Activated CD4-positive, alpha-beta T cell treated with anti-CD3 and anti-CD28 coated beads for 4 hours (primary cell): ENCODE measurements around the gene CYBA.
"Not testable (repeated sequence)": the region's sequence is repeated elsewhere in the genome, so short reads cannot be mapped to it uniquely, and the experiment has no call there.

Experiments
- DNase-seq, 2 donors: peaks; one replicate each; pipeline ENCODE4 v3.0.0-alpha.2; 2020

CYBA gene

DNA sequence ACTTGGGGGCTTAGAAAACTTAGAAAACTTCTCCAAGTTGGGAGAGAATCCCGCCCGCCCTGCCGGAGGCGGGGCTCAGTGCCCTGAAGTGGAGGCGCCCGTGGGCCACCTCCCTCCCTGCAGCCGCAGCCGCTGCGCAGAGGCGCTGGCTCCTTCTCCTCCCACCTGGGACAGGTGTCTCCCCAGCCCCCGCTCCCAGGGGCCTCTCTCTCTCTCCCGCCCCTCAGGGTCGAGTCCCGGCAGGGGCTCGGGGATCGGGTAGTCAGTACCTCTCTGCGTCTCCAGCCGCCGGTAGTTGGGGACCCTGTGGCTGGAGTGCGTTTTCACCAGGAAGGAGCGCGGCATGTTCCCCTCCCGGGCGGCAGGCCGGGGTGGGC is 35.2 kb upstream of the CYBA start:
- no peak for DNase-seq

DNA sequence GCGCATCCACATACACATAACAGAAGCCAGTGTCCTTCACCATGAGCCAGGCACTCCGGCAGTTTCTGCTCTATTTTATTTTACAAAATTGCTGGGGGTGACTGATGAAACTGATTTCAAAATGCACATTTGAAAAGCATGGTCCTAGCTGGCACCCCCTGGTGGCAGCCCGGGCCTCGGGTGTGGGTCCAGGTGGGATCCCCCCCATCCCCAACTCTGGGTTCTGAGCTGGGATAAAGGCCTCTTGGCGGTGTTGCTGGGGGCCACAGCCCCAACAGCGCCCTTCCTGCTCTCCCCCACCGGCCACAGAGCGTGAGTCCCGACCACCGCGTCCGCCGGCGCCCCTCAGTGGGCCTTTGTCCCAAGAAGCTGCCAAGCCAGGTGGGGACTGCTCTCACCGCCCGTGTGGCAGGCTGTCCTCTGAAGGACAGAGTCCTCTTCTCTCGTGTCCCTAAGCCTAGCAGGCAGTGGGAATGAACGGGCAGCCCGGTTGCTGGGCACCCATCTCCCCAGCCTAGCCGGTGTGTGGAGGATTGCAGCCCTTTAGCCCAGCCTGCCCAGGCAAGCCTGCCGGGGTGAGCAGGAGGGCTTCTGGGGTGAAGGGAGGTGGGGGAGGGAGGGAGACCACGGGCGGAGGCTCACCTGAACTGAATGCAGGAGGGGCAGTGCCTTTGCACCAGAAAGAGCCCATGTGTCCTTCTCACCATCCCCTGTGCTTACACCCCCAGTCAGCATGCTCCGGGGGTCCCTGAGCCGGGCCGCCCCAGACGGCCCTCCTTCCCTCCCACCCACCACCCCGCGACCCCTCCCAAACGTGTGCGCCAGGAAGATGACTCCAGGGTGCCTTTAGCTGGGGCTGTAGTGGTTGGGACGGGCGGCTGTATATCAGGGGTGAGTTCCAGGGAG is 34.6 kb upstream of the CYBA start:
- peak; percentile 64 for DNase-seq

DNA sequence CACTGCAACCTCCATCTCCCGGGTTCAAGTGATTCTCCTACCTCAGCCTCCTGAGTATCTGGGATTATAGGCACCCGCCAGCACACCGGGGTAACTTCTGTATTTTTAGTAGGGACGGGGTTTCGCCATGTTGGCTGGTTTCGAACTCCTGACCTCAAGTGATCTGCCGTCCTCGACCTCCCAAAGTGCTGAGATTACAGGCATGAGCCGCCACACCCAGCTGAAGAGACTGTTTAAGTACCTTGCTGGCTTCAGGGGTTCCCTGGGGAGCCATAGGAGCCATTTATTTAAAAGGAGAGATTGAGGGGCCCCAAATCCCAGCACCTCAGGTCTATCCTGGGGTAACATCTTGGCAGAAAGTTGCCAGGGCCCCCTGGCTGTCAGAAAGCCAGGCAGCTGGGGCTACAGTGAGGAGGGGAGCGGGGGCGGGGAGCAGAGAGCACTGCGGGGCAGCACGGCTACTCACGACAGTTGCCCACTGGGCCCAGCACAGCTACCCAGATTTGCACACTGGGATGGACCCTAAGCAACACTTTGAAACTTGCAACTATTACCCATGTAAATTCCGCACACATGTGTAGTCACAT is 33.8 kb upstream of the CYBA start:
- DNase-seq, result no peak

DNA sequence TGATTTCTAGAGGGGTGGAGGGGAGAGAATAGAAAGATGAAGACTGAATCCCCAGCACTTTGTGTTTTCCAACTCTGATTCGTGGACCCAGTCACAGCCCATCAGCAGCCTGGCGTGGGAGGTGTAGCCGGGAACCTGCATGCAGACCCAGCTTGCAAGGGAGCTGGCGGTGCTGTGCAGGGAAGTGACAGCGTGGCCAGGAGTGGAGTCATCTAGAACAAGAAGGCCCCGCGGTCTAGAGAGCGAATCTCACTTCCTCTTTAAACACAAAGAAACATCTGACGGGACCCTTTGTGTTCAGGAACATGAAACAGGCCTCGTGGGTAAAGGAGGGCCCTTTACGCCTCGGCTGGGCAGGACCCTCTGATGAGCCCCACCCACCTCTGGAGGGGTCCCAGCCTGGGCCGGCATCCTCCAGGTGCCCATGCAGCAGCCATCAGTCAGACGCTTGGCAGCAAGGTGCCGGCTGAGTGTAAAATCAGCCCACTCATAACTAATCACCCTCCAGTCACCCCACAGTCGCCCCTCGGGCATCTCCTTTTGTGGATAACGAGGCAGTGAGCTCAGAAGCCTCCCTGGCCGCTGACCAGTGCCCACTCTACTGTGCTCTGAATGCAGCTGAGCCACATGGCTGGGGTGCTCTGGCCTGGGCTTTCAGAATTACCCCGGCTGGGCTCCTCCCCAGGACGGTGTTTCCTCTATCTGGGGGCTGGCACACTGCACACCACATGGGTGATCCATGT is 31.0 kb upstream of the CYBA start:
- DNase-seq, result peak in 1 of 2 donors; percentile 55

DNA sequence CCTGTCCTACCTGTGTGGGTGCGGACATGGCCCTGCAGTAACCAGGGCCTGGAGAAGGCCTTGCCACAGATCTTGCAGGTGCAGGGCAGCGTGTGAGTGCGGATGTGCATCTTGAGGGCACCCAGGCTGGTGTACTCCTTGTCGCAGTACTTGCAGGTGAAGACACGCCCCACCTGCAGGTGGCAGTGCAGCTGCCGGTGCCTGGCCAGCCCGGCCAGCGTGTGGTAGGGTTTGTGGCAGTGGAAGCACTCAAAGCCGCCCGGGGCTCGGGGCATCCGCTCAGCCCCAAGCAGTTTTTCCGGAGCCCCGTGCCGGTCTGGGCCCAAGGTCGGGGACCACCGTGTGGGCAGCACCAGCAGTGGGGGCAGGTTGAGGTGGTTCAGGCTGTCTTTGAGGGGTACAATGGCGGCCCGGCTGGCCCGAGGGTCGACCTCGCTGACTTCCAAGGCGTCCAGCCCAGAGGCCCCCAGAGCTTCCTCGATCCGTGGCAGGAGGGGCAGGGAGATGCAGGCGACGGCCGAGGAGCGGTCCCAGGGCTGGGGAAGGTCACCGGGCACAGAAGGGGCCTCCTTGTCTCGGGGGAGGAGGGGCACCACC is 30.3 kb upstream of the CYBA start:
- peak in 1 of 2 donors; percentile 40 for DNase-seq

DNA sequence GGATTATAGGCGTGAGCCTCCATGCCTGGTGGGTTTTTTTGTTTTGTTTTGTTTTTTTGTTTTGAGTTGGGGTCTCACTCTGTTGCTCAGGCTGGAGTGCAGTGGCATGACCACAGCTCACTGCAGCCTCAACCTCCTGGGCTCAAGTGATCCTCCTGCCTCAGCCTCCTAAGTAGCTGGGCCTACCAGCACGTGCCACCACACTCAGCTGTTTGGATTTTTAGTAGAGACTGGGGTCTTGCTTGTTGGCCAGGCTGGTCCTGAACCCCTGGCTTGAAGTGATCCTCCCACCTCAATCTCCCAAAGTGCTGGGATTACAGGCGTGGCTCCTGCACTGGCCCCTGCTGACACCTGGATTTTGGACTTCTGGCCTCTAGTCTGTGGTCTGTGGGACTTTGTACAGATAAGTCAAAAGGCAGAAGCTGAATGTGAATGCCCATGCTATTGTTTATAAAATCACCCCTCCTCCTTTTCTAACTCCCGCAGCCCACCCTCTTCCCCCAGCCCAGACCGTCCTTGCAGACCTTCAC is 29.8 kb upstream of the CYBA start:
- no peak for DNase-seq

DNA sequence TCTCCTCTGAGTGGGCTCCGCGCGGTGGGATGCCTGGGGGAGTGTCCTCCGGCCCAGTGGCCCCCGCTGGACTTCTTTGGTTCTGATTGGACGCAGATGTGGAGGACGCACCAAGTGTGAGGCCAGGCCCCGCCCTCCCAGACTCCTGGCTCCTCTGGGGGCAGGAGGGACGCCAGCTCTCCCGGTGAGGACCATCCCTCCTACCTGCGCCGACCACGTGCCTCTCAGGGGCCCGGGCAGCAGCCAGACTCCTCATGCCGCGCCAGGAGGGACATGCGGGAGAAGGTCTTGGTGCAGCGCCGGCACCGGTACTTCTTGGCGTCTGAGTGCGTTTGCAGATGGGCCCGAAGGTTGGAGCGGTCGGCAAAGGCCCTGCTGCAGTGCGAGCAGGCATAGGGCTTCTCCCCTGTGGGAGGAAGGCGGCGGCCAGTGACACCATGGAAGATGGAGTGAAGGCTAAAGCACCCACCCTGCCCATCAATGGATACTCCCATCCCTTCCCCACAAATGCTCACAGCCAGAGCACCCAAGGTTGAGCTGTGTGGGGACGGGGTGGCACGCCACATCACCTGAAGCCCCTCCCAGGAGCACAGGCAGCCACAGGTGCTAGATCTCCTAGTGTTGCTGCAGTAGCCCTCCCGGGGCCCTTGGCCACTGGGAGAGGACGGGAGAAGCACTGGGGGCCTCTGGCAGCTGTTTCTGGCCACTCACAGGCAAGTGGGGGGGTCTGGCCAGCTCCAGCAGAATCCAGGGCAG is 27.5 kb upstream of the CYBA start:
- DNase-seq, result no peak

DNA sequence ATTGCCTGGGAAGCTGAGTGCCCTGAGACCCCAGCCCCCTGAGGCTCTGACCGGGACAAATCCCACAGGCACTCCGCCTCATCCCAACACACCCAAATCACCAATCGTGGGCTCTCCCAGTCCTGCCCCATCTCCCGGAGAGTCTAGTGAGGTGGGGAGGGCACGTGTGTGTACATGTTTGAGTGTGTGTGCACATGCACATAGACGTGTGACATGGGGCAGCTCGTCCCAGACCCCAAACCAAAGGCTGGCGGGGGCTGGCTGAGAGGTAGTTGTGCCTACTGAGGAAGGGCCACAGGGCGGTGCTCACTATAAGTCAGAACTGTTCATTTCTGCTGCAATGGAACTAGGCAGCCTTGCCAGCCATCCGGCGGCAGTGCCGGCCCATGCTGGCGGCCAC is 26.9 kb upstream of the CYBA start:
- no peak for DNase-seq

DNA sequence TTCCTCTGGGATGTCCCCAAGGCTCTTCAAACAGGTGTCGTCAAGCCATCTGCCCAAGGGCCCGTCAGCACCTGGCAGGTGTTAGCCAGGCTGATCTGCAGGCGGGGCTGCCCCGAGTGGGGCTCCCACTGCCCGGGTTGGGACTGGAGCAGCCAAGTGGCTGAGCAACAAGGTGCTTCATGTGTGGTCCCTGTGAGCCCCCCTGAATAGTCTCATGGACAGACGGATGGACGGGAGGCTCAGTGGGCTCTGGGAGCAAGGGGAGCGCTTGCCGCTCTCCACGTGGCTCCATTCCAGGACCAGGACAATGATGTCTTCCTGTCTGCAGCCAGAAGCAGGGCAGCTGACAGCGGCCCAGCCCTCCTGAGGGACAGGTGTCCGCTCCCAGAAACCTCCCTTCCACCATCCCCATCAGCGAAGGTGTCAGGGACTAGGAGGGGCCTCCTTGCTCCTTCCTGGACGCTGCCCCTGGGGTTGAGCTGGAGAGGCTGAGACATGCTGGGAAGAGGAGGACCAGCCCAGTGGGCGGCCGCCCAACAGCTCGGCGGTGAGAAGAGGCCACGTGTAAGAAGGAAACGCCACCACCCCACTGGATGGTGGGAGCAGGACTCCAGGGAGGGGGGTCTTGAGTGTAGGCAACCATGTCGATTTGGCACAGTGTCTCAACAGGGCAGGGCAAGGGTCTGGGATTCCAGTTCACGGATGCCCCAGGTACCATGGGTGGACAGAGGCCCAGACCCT is 25.8 kb upstream of the CYBA start:
- DNase-seq, result no peak

DNA sequence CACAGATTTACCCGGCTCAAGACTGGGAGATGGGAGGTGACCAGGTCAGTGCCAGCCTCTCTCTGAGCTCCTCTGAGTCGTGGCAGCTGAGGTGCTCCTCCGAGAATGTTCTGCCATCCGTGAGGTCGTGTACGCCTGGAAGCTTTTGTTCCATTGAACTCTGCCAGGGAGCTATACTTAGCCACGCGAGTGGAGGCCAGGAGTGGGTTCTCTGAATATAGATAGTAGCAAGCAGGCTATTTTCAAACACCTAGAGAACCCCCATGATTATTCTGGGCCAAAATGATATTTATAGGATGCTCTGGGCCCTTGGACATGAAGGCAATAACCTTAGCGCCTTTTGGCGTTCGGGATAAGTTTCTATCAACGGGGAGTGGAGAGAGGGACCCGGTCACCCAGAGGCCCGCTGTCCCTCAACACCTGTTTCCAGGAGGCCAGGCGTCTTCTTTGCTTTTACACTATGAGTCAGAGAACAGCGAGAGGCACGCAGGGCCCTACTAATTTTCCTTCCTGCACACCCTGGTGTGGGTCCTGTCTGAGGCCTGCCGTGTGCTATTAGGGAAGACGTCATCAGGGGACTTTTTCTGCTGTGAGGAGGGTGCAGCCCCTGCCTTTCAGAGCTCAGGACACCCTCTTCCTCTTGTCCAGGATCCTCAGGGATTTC is 23.0 kb upstream of the CYBA start:
- DNase-seq, result no peak

DNA sequence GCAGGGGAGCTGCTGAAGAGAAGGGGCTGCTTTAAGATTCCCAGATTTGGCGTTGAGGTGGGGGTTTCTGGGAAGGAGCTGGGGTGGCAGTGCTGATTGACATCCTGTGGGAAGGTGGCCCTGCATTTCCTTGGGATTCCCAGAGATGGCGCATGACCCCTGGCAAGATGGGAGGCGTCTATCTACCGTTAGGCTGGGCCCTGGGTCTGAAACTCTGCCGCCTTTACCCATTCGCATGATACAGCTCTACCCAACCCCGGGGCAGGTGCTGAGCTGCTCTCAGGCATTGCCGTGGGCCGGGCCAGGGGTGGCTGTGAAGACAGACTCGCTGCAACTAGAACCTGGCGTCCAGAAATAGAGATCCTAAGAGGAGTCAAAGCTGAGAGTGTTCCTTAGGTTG is 21.9 kb upstream of the CYBA start:
- DNase-seq, result no peak

DNA sequence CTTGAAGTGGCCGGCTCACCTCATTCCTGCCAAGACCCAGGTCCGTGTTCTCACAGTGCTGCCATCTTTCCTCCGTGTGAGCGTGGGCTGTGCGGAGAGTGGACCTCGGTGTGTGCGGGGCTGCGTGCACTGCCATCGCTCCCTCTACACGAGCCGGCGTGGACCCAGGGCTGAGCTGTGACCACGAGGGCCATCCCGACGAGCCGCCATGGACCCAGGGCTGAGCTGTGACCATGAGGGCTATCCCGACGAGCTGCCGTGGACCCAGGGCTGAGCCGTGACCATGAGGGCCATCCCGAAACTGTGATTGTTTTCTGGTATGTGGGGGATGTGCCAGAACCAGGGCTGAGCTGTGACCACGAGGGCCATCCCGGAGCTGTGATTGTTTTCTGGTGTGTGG is 21.0 kb upstream of the CYBA start:
- no peak for DNase-seq

DNA sequence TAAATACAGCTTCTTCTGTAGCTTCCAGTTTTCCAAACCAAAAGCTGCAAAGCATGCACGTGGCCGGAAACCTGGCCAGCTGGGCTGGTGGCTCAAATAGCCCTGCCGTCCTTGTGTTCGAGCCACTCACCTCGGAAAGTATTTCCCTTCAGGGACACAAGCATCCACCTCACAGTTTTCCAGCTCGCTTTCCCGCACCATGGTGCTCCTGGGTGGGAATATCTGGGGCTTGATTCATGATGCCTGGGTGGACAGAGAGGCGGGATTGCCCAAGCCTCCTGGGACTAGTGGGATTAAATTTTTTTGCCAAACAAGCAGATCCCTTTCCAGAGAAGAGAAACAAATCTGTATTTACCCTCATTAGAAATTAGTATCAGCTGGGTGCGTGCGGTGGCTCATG is 19.1 kb upstream of the CYBA start:
- no peak for DNase-seq

DNA sequence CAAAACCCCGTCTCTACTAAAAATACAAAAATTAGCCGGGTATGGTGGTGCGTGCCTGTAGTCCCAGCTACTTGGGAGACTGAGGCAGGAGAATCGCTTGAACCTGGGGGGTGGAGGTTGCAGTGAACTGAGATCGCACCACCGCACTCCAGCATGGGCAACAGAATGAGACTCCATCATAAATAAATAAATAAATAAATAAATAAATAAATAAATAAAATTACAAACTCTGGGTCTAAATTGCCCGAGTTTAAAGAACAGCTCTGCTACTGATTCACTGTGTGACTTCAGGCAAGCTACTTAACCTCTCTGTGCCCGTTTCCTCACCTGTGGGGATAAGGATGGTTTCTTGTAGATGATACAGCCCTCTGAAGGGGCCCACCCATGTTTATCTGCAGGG is 18.6 kb upstream of the CYBA start:
- DNase-seq, result not testable (repeated sequence)

DNA sequence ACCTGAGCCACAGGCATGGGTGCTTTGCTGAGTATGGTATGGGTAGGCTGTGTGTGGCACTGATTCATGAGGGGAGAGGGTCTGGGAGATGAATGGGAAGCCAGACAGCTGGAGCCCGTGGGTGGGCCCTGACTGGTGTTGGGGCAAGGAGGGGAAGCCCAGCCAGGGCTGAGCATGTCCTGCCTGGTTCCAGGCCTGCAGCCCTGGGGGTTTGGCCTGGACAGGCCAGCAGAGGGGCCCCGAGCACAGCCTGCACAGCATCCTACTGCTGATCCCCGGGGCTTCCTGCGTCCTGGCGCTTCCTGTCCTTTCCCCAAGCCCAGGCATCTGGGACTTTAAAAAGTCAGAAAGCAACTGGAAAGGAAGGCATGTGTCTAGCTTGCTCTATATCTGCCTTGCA is 16.6 kb upstream of the CYBA start:
- no peak for DNase-seq

DNA sequence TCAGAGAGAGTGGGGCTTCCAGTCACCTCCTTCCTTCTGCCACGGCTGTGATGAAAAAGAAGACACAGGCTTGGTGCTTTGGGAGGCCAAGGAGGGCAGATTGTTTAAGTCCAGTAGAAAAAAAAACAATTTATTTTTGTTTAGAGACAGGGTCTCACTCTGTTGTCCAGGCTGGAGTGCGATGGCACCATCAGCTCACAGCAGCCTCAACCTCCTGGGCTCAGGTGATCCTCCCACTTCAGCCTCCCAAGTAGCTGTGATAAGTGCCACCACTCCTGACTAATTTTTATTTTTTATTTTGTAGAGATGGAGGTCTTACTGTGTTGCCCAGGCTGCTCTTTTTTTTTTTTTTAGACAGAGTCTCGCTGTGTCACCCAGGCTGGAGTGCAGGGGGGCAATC is 14.7 kb upstream of the CYBA start:
- DNase-seq, result no peak

DNA sequence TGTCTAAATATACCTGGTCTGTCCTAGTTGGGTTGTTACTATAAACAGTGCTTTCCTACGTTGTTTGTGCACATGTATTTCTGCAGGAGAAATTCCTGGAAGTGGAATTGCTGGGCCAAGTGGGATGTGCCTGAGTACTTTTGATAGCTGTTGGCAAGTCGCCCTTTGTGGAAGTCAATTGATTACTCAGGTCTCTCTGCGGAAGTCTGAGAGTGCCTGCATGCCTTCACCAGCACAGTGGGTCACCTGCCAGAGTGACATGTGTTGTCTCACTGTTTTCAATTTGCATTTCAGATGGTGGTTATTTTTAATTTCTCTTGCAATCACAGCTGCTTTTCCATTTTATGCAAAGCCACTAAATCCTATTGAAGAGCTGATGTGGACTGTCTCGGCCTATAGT is 14.3 kb upstream of the CYBA start:
- no peak for DNase-seq

DNA sequence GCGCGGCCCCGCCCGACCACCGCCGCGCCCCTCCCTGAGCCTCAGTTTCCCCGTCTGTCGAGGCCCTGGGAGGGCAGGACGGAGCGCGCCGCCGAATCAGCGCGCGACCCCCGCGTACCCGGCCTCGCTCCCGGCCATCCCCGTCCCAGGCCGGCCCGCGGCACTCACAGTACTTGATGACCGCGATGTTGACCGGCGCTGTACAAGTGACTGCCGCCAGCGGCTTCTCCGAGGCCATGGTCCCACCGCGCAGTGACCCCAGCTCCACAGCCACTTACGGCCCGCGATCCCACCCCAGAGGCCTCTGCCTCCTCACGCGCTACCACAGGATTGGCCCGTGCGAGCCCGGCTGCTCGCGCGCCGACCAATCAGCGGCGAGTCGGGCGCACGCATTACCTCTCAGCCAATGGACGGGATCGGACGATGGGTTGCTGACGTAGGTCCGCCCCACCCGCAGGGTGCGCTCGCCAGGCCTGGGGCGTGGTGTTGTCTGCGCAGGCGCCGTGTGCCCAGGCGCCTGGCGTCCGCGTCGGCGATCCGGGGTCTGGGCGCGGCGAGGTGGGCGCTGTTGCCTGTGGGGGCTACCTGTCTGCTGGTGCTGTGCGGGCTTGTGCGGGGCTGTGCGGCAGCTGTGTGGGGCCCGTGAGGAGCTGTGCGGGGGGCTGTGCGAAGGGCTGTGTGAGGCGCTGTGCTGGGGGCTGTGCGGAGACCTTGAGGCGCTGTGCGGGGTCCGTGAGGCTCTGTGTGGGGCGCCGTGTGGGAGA is 12.2 kb upstream of the CYBA start, which contains the start of gene MVD:
TSS of gene MVD (minus strand) at position 249 of the 764 bp plus-strand sequence. CDS start at position 238, 11 bp downstream.
- peak; percentile 94 for DNase-seq

DNA sequence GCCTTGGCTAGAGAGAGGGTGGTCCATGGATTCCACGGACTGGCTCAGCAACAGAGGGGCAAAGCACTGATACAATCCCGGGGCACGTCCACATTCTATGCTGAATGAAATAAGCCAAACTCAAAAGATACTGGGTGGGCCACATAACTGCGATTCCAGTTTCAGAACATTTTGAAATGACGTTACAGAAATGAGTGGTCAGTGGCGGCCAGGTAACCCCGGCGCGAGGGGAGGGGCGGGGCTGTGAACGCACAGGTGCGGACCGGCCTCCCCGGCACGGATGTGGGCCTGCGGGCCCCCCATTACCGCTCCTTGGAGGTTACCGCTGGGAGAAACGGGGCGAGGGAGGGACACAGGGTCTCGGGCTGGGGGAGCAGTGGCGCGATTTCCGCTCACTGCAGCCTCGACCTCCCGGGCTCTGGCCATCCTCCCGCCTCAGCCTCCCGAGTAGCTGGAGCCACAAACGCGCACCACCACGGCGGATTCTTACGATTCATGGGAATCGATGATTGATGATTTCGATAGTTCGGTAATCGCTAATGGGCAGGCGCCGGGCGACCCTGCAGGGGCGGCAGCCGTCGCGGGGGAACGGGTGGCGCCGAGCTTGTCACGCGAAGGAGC is 11.5 kb upstream of the CYBA start:
- no peak for DNase-seq

DNA sequence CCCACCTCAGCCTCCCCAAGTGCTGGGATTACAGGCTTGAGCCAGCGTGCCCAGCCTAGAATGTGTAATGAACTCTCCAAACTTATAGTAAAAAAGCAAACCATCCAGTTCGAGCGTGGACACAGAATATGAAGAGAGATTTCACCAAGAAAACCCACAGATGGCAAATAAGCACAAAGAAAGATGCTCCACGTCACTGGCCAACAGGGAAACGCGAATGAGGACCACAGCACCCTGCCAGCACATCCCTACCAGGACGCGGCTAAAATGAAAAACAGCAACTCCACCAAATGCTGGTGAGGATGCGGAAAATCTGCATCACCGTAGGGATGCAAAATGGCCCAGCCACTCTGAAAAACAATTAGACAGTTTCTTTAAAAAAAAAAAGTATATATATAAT is 10.6 kb upstream of the CYBA start:
- DNase-seq, result no peak
